Inflammatory macrophage (primary cell): ENCODE results near the gene NUMB.

Experiments used
- DNase-seq, 2 donors: peaks; one replicate each; pipeline ENCODE4 v3.0.0-alpha.2; 2020 to 2022
- total RNA-seq, 18 experiments: gene quantifications; one replicate each; lab custom pipeline; 2026; ENCODE audit warnings: mixed read lengths in 6 of 18, inconsistent platforms in 2 of 18; lab: John Stamatoyannopoulos, UW

NUMB gene
- 195 to 529 (median 276) reads per million in 18 experiments for total RNA-seq

GRCh38 chr14:73458183-73458976 lies at the start of gene NUMB:
TSS of gene NUMB (minus strand) at chr14:73458546. CDS start at chr14:73355751, 102,795 bp downstream.
- peak; percentile 100 for DNase-seq

- no peak for DNase-seq
These were observed 45.3 kb upstream of the NUMB start for GRCh38 chr14:73503648-73504047.

- DNase-seq: no peak
These were observed 43.8 kb upstream of the NUMB start for GRCh38 chr14:73502017-73502619.

- no peak for DNase-seq
These were observed 42.0 kb upstream of the NUMB start for GRCh38 chr14:73500360-73500759.

GRCh38 chr14:73494593-73494992 lies 36.2 kb upstream of the NUMB start:
- no peak for DNase-seq

- no peak for DNase-seq
These were observed 34.3 kb upstream of the NUMB start for GRCh38 chr14:73492670-73493069.

- DNase-seq: no peak
These were observed 33.8 kb upstream of the NUMB start for GRCh38 chr14:73492043-73492552.

GRCh38 chr14:73491256-73492042 lies 33.1 kb upstream of the NUMB start:
- DNase-seq: peak; percentile 39 to 59

GRCh38 chr14:73489481-73490175 lies 31.3 kb upstream of the NUMB start:
- DNase-seq: no peak

GRCh38 chr14:73478684-73479083 lies 20.3 kb upstream of the NUMB start:
- no peak for DNase-seq

GRCh38 chr14:73477618-73478266 lies 19.4 kb upstream of the NUMB start:
- DNase-seq: peak; percentile 98

GRCh38 chr14:73476451-73476931 lies 18.1 kb upstream of the NUMB start:
- DNase-seq: no peak

GRCh38 chr14:73474952-73475351 lies 16.6 kb upstream of the NUMB start:
- DNase-seq: no peak

- peak; percentile 72 to 88 for DNase-seq
These were observed 14.1 kb upstream of the NUMB start for GRCh38 chr14:73472185-73473114.

GRCh38 chr14:73471582-73472184 lies 13.3 kb upstream of the NUMB start:
- no peak for DNase-seq

GRCh38 chr14:73468828-73469375 lies 10.6 kb upstream of the NUMB start:
- peak in 1 of 2 donors; percentile 50 for DNase-seq

GRCh38 chr14:73467800-73468199 lies 9.5 kb upstream of the NUMB start:
- DNase-seq: peak; percentile 81 to 91

- peak; percentile 82 to 94 for DNase-seq
These were observed 9.0 kb upstream of the NUMB start for GRCh38 chr14:73467377-73467776.

GRCh38 chr14:73466861-73467260 lies 8.5 kb upstream of the NUMB start:
- no peak for DNase-seq
